Measurements from ENCODE around the gene LIMK2.
"Not testable (repeated sequence)": the region's sequence is repeated elsewhere in the genome, so short reads cannot be mapped to it uniquely, and the experiment has no call there.

LIMK2 gene

GRCh38 chr22:31222736-31223135, 10.6 kb downstream of the LIMK2 start:
- no peaks in the 10 kb centered on the region for H3K27me3 ChIP-seq (ENCODE audit: low read depth, low read length)
- peaks cover 73% of the 10 kb centered on the region for H3K79me2 ChIP-seq (ENCODE audit: low read length)
- H2AFZ ChIP-seq (ENCODE audit: low read depth, low read length), result no peak overlapping the region
- H3K9ac ChIP-seq (ENCODE audit: low read length), result no peak overlapping the region
- H4K20me1 ChIP-seq (ENCODE audit: insufficient read depth, low read length), result peaks cover 11% of the 10 kb centered on the region
- peaks cover 11% of the 10 kb centered on the region for H3K36me3 ChIP-seq (replicated peaks; ENCODE audit: low read depth, low read length)
- H3K9me3 ChIP-seq (ENCODE audit: insufficient read depth, low read length), result no peaks in the 10 kb centered on the region
- TF ChIP-seq EZH2phosphoT487 (IDR thresholded peaks at IDR 0.05; ENCODE audit: low read depth), result no peak
- TF ChIP-seq, protein P1, sequence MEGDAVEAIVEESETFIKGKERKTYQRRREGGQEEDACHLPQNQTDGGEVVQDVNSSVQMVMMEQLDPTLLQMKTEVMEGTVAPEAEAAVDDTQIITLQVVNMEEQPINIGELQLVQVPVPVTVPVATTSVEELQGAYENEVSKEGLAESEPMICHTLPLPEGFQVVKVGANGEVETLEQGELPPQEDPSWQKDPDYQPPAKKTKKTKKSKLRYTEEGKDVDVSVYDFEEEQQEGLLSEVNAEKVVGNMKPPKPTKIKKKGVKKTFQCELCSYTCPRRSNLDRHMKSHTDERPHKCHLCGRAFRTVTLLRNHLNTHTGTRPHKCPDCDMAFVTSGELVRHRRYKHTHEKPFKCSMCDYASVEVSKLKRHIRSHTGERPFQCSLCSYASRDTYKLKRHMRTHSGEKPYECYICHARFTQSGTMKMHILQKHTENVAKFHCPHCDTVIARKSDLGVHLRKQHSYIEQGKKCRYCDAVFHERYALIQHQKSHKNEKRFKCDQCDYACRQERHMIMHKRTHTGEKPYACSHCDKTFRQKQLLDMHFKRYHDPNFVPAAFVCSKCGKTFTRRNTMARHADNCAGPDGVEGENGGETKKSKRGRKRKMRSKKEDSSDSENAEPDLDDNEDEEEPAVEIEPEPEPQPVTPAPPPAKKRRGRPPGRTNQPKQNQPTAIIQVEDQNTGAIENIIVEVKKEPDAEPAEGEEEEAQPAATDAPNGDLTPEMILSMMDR (IDR thresholded peaks at IDR 0.05; ENCODE audit: low read depth, low read length), result no peak
- no peak overlapping the region for H3K27ac ChIP-seq (ENCODE audit: low read length)
- H3K4me1 ChIP-seq (ENCODE audit: low read length), result peaks cover 48% of the 10 kb centered on the region
- H3K4me2 ChIP-seq (ENCODE audit: low read length), result peak overlapping the region; percentile 16; the same call in 1 of the 2 replicates
- no peak overlapping the region for H3K4me3 ChIP-seq (ENCODE audit: low read length)

DNA sequence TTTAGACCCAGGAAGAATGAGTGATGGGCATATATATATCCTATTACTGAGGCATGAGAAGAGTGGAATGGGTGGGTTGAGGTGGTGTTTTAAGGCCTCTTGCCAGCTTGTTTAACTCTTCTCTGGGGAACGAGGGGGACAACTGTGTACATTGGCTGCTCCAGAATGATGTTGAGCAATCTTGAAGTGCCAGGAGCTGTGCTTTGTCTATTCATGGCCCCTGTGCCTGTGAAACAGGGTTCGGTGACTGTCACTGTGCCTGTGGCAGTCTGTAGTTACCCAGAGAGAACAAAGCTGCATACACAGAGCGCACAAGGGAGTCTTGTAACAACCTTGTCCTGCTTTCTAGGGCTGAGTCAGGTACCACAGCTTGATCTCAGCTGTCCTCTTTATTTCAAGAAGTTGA, 11.7 kb downstream of the LIMK2 start:
- TF ChIP-seq EZH2phosphoT487 (IDR thresholded peaks at IDR 0.05; ENCODE audit: low read depth), result no peak
- TF ChIP-seq, protein P1 (IDR thresholded peaks at IDR 0.05; ENCODE audit: low read depth, low read length), result no peak
- H3K9me3 ChIP-seq (ENCODE audit: insufficient read depth, low read length), result no peaks in the 10 kb centered on the region
- no peak overlapping the region for H3K9ac ChIP-seq (ENCODE audit: low read length)
- no peak overlapping the region for H3K27ac ChIP-seq (ENCODE audit: low read length)
- peaks cover 12% of the 10 kb centered on the region for H3K36me3 ChIP-seq (replicated peaks; ENCODE audit: low read depth, low read length)
- H3K4me2 ChIP-seq (ENCODE audit: low read length), result no peak overlapping the region
- no peak overlapping the region for H2AFZ ChIP-seq (ENCODE audit: low read depth, low read length)
- peaks cover 38% of the 10 kb centered on the region for H3K4me1 ChIP-seq (ENCODE audit: low read length)
- no peaks in the 10 kb centered on the region for H3K27me3 ChIP-seq (ENCODE audit: low read depth, low read length)
- peaks cover 63% of the 10 kb centered on the region for H3K79me2 ChIP-seq (ENCODE audit: low read length)
- H3K4me3 ChIP-seq (ENCODE audit: low read length), result no peak overlapping the region
- H4K20me1 ChIP-seq (ENCODE audit: insufficient read depth, low read length), result peaks cover 11% of the 10 kb centered on the region

DNA sequence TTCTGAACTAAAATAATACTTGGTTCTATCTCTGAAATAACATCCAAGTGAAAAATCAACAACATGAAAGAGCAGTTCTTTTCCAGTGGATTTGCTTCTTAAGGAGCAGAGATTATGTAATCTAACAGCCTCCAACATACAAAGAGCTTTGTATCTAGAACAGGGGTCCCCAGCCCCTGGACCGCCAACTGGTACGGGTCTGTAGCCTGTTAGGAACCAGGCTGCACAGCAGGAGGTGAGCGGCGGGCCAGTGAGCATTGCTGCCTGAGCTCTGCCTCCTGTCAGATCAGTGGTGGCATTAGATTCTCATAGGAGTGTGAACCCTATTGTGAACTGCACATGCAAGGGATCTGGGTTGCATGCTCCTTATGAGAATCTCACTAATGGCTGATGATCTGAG, 12.6 kb downstream of the LIMK2 start:
- not testable (repeated sequence) for H3K4me3 ChIP-seq (ENCODE audit: low read length); H3K27ac ChIP-seq (ENCODE audit: low read length); H2AFZ ChIP-seq (ENCODE audit: low read depth, low read length); H3K9me3 ChIP-seq (ENCODE audit: insufficient read depth, low read length); H3K4me2 ChIP-seq (ENCODE audit: low read length); H3K9ac ChIP-seq (ENCODE audit: low read length); H3K27me3 ChIP-seq (ENCODE audit: low read depth, low read length)
- Histone ChIP-seq H3K36me3 (replicated peaks; ENCODE audit: low read depth, low read length) (peaks cover 12% of the 10 kb centered on the region), H4K20me1 (ENCODE audit: insufficient read depth, low read length) (peaks cover 11% of the 10 kb centered on the region), H3K79me2 (ENCODE audit: low read length) (peaks cover 57% of the 10 kb centered on the region), H3K4me1 (ENCODE audit: low read length) (peaks cover 35% of the 10 kb centered on the region)

GRCh38 chr22:31227186-31227585, 15.1 kb downstream of the LIMK2 start:
- Histone ChIP-seq H3K27me3 (ENCODE audit: low read depth, low read length) (no peaks in the 10 kb centered on the region), H3K27ac (ENCODE audit: low read length) (no peak overlapping the region), H3K9me3 (ENCODE audit: insufficient read depth, low read length) (no peaks in the 10 kb centered on the region), H3K79me2 (ENCODE audit: low read length) (peaks cover 34% of the 10 kb centered on the region), H3K4me2 (ENCODE audit: low read length) (no peak overlapping the region), H3K4me1 (ENCODE audit: low read length) (peaks cover 11% of the 10 kb centered on the region), H3K9ac (ENCODE audit: low read length) (no peak overlapping the region), H4K20me1 (ENCODE audit: insufficient read depth, low read length) (peaks cover 11% of the 10 kb centered on the region), H2AFZ (ENCODE audit: low read depth, low read length) (no peak overlapping the region), H3K36me3 (replicated peaks; ENCODE audit: low read depth, low read length) (peaks cover 12% of the 10 kb centered on the region), H3K4me3 (ENCODE audit: low read length) (no peak overlapping the region)
- TF ChIP-seq, protein P1 (IDR thresholded peaks at IDR 0.05; ENCODE audit: low read depth, low read length), result no peak
- TF ChIP-seq EZH2phosphoT487 (IDR thresholded peaks at IDR 0.05; ENCODE audit: low read depth), result no peak
